Measurements from ENCODE around the gene ERI3.

ERI3 gene

DNA sequence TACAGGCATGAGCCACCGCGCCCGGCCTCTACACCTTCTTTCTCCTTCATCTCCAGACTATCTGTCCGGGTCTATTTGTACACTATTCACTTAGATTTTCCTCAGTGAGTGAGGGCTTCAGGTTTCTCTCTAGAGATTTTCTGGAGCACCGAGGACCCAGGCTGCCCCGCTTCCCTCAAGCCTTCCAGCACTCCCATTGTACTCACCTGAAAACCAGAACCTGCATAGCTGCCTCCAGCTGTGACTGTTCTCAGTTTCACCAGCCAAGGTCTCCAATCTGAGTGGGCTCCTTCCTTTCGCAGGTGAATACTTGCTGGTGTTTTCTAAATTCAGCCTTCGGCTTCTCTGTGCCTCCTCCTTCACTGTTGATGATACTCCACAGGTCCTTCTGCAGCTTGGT, 154.7 kb downstream of the ERI3 start:
- H3K4me3 ChIP-seq (replicated peaks; ENCODE audit: low read depth, low read length), result no peak overlapping the region
- H3K36me3 ChIP-seq (ENCODE audit: control insufficient read depth, insufficient read depth, low read length), result no peaks in the 10 kb centered on the region
- DNase-seq (ENCODE audit: extremely low read depth, insufficient read length), result no peak
- TF ChIP-seq, protein P1, sequence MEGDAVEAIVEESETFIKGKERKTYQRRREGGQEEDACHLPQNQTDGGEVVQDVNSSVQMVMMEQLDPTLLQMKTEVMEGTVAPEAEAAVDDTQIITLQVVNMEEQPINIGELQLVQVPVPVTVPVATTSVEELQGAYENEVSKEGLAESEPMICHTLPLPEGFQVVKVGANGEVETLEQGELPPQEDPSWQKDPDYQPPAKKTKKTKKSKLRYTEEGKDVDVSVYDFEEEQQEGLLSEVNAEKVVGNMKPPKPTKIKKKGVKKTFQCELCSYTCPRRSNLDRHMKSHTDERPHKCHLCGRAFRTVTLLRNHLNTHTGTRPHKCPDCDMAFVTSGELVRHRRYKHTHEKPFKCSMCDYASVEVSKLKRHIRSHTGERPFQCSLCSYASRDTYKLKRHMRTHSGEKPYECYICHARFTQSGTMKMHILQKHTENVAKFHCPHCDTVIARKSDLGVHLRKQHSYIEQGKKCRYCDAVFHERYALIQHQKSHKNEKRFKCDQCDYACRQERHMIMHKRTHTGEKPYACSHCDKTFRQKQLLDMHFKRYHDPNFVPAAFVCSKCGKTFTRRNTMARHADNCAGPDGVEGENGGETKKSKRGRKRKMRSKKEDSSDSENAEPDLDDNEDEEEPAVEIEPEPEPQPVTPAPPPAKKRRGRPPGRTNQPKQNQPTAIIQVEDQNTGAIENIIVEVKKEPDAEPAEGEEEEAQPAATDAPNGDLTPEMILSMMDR (IDR thresholded peaks at IDR 0.05; ENCODE audit: insufficient read depth, low read length, poor library complexity, severe bottlenecking), result no peak
- H3K27me3 ChIP-seq (replicated peaks; ENCODE audit: control insufficient read depth, insufficient read depth, low read length), result no peaks in the 10 kb centered on the region

DNA sequence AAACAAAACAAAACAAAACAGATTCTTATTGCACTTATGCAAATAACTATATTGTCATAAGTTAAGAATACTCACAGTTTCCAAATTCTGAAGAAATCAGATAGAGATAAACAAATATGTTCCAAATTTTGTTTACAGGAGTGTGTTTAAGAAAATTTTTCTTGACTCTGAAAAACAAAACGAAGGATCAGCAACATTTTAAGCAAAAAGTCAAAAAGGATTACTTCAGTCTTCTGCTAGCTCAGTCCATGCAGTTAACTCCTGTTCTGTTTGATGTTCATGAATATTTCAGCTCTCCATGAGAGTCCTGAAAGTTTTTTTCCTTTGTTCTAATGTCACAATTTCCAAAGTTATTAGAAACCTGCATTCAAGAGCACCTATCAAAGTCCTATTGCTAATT, 180.4 kb downstream of the ERI3 start:
- Histone ChIP-seq H3K27me3 (replicated peaks; ENCODE audit: control insufficient read depth, insufficient read depth, low read length) (no peaks in the 10 kb centered on the region), H3K36me3 (ENCODE audit: control insufficient read depth, insufficient read depth, low read length) (no peaks in the 10 kb centered on the region), H3K4me3 (replicated peaks; ENCODE audit: low read depth, low read length) (no peak overlapping the region)
- DNase-seq (ENCODE audit: extremely low read depth, insufficient read length), result no peak
- TF ChIP-seq, protein P1 (IDR thresholded peaks at IDR 0.05; ENCODE audit: insufficient read depth, low read length, poor library complexity, severe bottlenecking), result no peak

Measured in GM06990 (cell line).